Activated CD8-positive, alpha-beta T cell treated with anti-CD3 and anti-CD28 coated beads for 36 hours (primary cell): Measurements from ENCODE around the gene C5orf34. TPM values are rescaled to one million over a fixed set of nuclear protein-coding genes. Genes with fewer than 3 reads are reported as not detected.
"Not testable (repeated sequence)": the region's sequence is repeated elsewhere in the genome, so short reads cannot be mapped to it uniquely, and the experiment has no call there.

Experiments used
- ATAC-seq: fragments of 200-7000 bp; cut with Tn5 transposase; one replicate; pipeline ENCODE4 v1.10.0; 2021; ENCODE audit warnings: mild to moderate bottlenecking, moderate library complexity
- CTCF ChIA-PET: fragments of 350-600 bp; sonication (Branson Sonifier 250); formaldehyde crosslinking; loops from one replicate; lab custom pipeline; 2021; ENCODE audit warnings: antibody characterized with exemption; lab: Charles Lee
- POLR2A ChIA-PET: fragments of 350-600 bp; sonication (Branson Sonifier 250); formaldehyde crosslinking; loops from one replicate; lab custom pipeline; 2021; ENCODE audit warnings: antibody characterized with exemption; lab: Charles Lee
- DNase-seq: peaks from one replicate; pipeline ENCODE4 v3.0.0-alpha.2; 2020
- H3K27ac Mint-ChIP-seq: one replicate; pipeline ENCODE4 v1.8.0; 2021; ENCODE audit warnings: mild to moderate bottlenecking, mixed read lengths
- H3K27me3 Mint-ChIP-seq: one replicate; pipeline ENCODE4 v1.8.0; 2021; ENCODE audit warnings: mixed read lengths
- H3K36me3 Mint-ChIP-seq: one replicate; pipeline ENCODE4 v1.8.0; 2021; ENCODE audit warnings: low read depth, mixed read lengths
- H3K4me1 Mint-ChIP-seq: one replicate; pipeline ENCODE4 v1.8.0; 2021; ENCODE audit warnings: low read depth, mixed read lengths
- H3K4me3 Mint-ChIP-seq: one replicate; pipeline ENCODE4 v1.8.0; 2021; ENCODE audit warnings: mild to moderate bottlenecking, moderate library complexity, mixed read lengths
- H3K9me3 Mint-ChIP-seq: one replicate; pipeline ENCODE4 v1.8.0; 2021; ENCODE audit warnings: mixed read lengths
- intact Hi-C: fragments of 100-400 bp; cut with micrococcal nuclease; formaldehyde crosslinking; loops from one replicate; pipeline ENCODE4 v1.10.0; 2022
- total RNA-seq, 2 experiments: library from RNA; stranded (reverse); gene quantifications; one replicate each; pipeline ENCODE4 v1.2.3, GENCODE V29; 2021
- TF ChIP-seq, protein P1 (sequence below): fragments of 200-600 bp; IDR thresholded peaks from one replicate; pipeline ENCODE4 v1.8.0; 2022; ENCODE audit warnings: antibody characterized with exemption, mild to moderate bottlenecking

C5orf34 gene
- total RNA-seq, 2 experiments from 2014 or later, result 9.1 to 10.5 TPM

DNA sequence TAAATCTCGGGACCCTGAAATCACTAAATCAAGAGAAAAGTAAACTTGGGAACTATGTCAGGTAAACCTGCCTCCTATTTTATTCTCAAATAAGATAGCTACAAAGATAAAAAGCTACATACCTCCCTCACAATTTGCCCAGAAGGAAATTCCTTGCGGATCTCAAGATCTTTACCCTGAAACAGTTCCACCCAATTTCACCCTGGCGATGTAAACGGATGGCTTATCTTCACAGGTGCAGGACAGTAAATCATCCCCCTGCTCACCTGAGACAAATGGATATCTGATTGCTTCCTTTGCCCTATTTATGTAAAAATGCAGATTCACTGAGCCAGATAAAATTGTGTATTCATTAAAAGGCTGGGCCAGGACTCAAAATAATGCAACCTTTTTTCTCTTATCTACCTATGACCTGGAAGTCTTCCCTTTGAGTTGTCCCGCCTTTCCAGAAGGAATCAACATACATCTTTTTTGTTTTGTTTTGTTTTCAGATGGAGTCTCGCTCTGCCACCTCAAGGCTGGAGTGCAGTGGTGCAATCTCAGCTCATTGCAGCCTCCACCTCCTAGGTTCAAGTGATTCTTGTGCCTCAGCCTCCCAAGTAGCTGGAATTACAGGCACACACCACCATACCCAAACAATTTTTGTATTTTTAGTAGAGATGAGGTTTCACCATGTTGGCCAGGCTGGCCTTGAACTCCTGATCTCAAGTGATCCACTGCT lies 45.1 kb downstream of the C5orf34 start:
- Mint-ChIP-seq H3K27ac (no peak overlapping the region), H3K4me3 (no peak overlapping the region), H3K4me1 (peaks cover 20% of the 10 kb centered on the region), H3K36me3 (peaks cover 84% of the 10 kb centered on the region), H3K9me3 (peaks cover 32% of the 10 kb centered on the region), H3K27me3 (no peaks in the 10 kb centered on the region)
- no peak for DNase-seq
- CTCF ChIA-PET, result interaction anchor here (1.0 kb wide), 1 partner anchor 24 kb away, joined by 3 read pairs; no protein-coding TSS in a partner anchor
- POLR2A ChIA-PET, result interaction anchor here (1.4 kb wide), 1 partner anchor 8 kb away, joined by 4 read pairs; no protein-coding TSS in a partner anchor
- ATAC-seq, result no peak
- TF ChIP-seq, protein P1, sequence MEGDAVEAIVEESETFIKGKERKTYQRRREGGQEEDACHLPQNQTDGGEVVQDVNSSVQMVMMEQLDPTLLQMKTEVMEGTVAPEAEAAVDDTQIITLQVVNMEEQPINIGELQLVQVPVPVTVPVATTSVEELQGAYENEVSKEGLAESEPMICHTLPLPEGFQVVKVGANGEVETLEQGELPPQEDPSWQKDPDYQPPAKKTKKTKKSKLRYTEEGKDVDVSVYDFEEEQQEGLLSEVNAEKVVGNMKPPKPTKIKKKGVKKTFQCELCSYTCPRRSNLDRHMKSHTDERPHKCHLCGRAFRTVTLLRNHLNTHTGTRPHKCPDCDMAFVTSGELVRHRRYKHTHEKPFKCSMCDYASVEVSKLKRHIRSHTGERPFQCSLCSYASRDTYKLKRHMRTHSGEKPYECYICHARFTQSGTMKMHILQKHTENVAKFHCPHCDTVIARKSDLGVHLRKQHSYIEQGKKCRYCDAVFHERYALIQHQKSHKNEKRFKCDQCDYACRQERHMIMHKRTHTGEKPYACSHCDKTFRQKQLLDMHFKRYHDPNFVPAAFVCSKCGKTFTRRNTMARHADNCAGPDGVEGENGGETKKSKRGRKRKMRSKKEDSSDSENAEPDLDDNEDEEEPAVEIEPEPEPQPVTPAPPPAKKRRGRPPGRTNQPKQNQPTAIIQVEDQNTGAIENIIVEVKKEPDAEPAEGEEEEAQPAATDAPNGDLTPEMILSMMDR, result no peak
- intact Hi-C loops, result no loop called here

DNA sequence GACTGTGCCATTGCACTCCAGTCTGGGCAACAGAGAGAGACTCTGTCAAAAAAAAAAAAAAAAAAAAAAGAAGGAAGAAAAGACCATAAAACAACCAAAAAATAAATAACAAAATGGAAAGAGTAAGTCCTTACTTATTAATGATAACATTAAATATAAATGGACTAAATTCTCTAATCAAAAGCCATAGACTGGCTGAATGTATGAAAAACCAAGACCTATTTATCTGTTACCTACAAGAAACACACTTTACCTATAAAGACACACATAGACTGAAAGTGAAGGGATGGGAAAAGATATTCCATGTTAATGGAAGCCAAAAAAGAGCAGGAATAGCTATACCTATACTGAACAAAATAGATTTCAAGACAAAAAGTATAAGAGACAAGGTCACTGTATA lies 47.8 kb downstream of the C5orf34 start:
- no peak for ATAC-seq
- H3K9me3 Mint-ChIP-seq, result peaks cover 27% of the 10 kb centered on the region
- CTCF ChIA-PET, result interaction anchor here (1.2 kb wide), 1 partner anchor 77 kb away, joined by 4 read pairs; no protein-coding TSS in a partner anchor

DNA sequence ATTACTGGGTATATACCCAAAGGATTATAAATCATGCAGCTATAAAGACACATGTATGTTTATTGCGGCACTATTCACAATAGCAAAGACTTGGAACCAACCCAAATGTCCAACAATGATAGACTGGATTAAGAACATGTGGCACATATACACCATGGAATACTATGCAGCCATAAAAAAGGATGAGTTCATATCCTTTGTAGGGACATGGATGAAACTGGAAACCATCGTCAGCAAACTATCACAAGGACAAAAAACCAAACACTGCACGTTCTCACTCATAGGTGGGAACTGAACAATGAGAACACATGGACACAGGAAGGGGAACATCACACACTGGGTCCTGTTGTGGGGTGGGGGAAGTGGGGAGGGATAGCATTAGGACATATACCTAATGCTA lies 49.5 kb downstream of the C5orf34 start:
- peaks cover 81% of the 10 kb centered on the region for H3K36me3 Mint-ChIP-seq
- H3K27me3 Mint-ChIP-seq, H3K4me3 Mint-ChIP-seq, H3K4me1 Mint-ChIP-seq, ATAC-seq, intact Hi-C loops, CTCF ChIA-PET, H3K27ac Mint-ChIP-seq, DNase-seq: not testable (repeated sequence)
- peaks cover 21% of the 10 kb centered on the region for H3K9me3 Mint-ChIP-seq
- POLR2A ChIA-PET, result interaction anchor here (0.6 kb wide), 1 partner anchor 1407 kb away, joined by 3 read pairs; no protein-coding TSS in a partner anchor

More for the DNA sequence above, 47.8 kb downstream of the C5orf34 start:
- no peaks in the 10 kb centered on the region for H3K27me3 Mint-ChIP-seq
- POLR2A ChIA-PET, result interaction anchor here (1.1 kb wide), 1 partner anchor 124 kb away, joined by 3 read pairs; no protein-coding TSS in a partner anchor
- intact Hi-C loops, result no loop called here
- H3K36me3 Mint-ChIP-seq, result peaks cover 79% of the 10 kb centered on the region
- TF ChIP-seq, protein P1, result no peak
- H3K4me1 Mint-ChIP-seq, result peaks cover 6% of the 10 kb centered on the region
- no peak overlapping the region for H3K27ac Mint-ChIP-seq
- DNase-seq, result no peak
- no peak overlapping the region for H3K4me3 Mint-ChIP-seq

DNA sequence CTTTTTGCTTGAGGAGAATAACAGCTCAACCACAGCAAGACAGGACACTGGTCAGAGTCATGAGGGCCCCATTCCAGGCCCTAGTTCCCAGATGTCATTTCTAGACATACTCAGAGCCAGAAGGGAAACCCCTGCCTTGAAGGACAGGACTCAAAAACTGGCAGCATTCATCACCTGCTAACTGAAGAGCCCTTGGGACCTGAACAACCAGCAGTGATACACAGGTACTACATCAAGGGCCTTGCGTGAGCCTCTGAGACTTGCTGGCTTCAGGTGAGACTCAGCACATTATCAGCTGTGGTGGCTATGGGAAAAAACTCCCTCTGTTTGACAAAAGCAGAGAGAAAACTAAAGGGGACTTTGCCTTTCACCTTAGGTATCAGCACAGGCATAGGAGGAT lies 53.9 kb downstream of the C5orf34 start:
- ATAC-seq, result no peak
- ChIA-PET POLR2A (interaction anchor here (0.9 kb wide), 1 partner anchor 9 kb away, joined by 4 read pairs; no protein-coding TSS in a partner anchor), CTCF (no interaction called here)
- TF ChIP-seq, protein P1, result no peak
- Mint-ChIP-seq H3K27ac (no peak overlapping the region), H3K36me3 (peaks cover 66% of the 10 kb centered on the region), H3K4me1 (peaks cover 2% of the 10 kb centered on the region), H3K27me3 (no peaks in the 10 kb centered on the region), H3K9me3 (peaks cover 7% of the 10 kb centered on the region), H3K4me3 (no peak overlapping the region)
- no peak for DNase-seq
- intact Hi-C loops, result no loop called here

DNA sequence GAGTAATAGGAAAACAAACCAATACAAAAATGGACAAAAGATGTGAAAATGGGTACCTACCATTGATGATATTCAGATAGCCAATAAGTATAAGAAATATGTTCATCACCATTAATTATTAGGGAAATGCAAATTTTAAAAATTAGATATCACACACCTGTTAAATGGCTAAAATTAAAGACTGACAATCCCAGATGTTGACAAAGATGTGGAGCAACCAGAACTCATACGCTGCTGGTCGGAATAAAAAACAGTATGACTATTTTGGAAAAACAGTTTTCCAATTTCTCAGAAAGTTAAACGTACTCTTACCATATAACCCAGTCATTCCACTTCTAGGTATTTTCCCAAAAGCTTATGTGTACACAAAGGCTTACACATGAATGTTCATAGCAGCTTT lies 58.4 kb downstream of the C5orf34 start:
- peaks cover 5% of the 10 kb centered on the region for H3K4me1 Mint-ChIP-seq
- H3K4me3 Mint-ChIP-seq, result no peak overlapping the region
- H3K36me3 Mint-ChIP-seq, result peaks cover 63% of the 10 kb centered on the region
- intact Hi-C loops, result no loop called here
- ChIA-PET CTCF (interaction anchor here (1.4 kb wide), 1 partner anchor 28 kb away, joined by 4 read pairs; the partner anchor contains the start of gene TMEM267), POLR2A (interaction anchor here (0.7 kb wide), 1 partner anchor 947 kb away, joined by 4 read pairs; no protein-coding TSS in a partner anchor)
- H3K9me3 Mint-ChIP-seq, result peaks cover 5% of the 10 kb centered on the region
- H3K27ac Mint-ChIP-seq, result no peak overlapping the region
- H3K27me3 Mint-ChIP-seq, result no peaks in the 10 kb centered on the region
- TF ChIP-seq, protein P1, result no peak
- DNase-seq (no peak), ATAC-seq (no peak)

DNA sequence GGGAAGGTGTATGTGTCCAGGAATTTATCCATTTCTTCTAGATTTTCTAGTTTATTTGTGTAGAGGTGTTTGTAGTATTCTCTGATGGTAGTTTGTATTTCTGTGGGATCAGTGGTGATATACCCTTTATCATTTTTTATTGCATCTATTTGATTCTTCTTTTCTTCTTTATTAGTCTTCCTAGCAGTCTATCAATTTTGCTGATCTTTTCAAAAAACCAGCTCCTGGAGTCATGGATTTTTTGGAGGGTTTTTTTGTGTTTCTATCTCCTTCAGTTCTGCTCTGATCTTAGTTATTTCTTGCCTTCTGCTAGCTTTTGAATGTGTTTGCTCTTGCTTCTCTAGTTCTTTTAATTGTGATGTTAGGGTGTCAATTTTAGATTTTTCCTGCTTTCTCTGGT lies 73.4 kb downstream of the C5orf34 start:
- H3K27ac Mint-ChIP-seq, CTCF ChIA-PET, H3K4me3 Mint-ChIP-seq, DNase-seq, H3K4me1 Mint-ChIP-seq, intact Hi-C loops, H3K27me3 Mint-ChIP-seq, POLR2A ChIA-PET, ATAC-seq: not testable (repeated sequence)
- Mint-ChIP-seq H3K9me3 (peaks cover 45% of the 10 kb centered on the region), H3K36me3 (peaks cover 35% of the 10 kb centered on the region)
